Ascending aorta (tissue), 2 donors: ENCODE measurements around the gene SLC1A7. TPM values are rescaled to one million over a fixed set of nuclear protein-coding genes. Genes with fewer than 3 reads are reported as not detected.

Source experiments
- DNase-seq, 2 donors: peaks; one replicate each; pipeline ENCODE4 v3.0.0-alpha.2; 2019; ENCODE audit warnings: low spot score in 2 of 2
- H3K27ac ChIP-seq, 2 donors: fragments of 200-600 bp; sonication (generic); one replicate each; pipeline ENCODE4 v1.5.1; 2016 to 2017; ENCODE audit warnings: mild to moderate bottlenecking in 1 of 2
- H3K27me3 ChIP-seq: fragments of 200-600 bp; sonication (generic); one replicate; pipeline ENCODE4 v1.5.1; 2017
- H3K36me3 ChIP-seq, 2 donors: fragments of 200-600 bp; sonication (generic); one replicate each; pipeline ENCODE4 v1.5.1; 2016
- H3K4me1 ChIP-seq, 2 donors: fragments of 200-600 bp; sonication (generic); one replicate each; pipeline ENCODE4 v1.5.1; 2016 to 2017; ENCODE audit warnings: mild to moderate bottlenecking in 1 of 2
- H3K4me3 ChIP-seq, 2 donors: fragments of 200-600 bp; sonication (generic); one replicate each; pipeline ENCODE4 v1.5.1; 2016 to 2017; ENCODE audit warnings: mild to moderate bottlenecking in 1 of 2
- H3K9me3 ChIP-seq, 2 donors: fragments of 200-600 bp; sonication (generic); one replicate each; pipeline ENCODE4 v1.5.1; 2016
- intact Hi-C: fragments of 100-400 bp; cut with DNase I; formaldehyde crosslinking; loops from one replicate; pipeline ENCODE4 v1.15.1; 2023
- total RNA-seq: library from RNA; depleted of rRNA; stranded (reverse); fragments of >200 nt; gene quantifications from one replicate; pipeline ENCODE4 v1.1.0, GENCODE V29; 2016
- TF ChIP-seq, protein P1 (sequence below), 3 experiments: fragments of 200-600 bp in 2 of 3; fragments of 450-650 bp in 1 of 3; sonication (generic) in 2 of 3; IDR thresholded peaks; one replicate each; pipeline ENCODE4 v1.5.1; 2016 to 2019; ENCODE audit warnings: antibody characterized with exemption in 3 of 3, mild to moderate bottlenecking in 1 of 3, moderate library complexity in 1 of 3

SLC1A7 gene
- total RNA-seq, 1 donor from 2014 or later = not detected

DNA sequence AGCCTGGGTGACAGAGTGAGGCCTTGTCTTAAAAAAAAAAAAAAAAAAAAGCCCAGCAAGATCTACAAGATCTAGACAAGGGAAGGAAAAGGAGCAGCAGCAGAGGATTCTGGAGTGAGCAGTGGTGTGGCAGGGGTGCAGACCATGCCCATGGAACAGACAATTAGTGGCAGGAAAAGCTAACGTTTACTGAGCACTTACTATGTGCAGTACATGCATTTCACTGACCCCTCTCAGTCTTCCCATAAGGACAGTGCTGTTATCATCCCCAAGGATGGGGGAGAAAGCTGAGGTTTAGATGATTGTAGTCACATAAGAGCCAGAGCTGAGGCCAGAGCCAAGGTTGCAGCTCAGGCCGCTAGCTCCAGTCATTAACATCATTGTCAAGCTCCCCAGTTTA, 74.6 kb downstream of the SLC1A7 start:
- TF ChIP-seq, protein P1, sequence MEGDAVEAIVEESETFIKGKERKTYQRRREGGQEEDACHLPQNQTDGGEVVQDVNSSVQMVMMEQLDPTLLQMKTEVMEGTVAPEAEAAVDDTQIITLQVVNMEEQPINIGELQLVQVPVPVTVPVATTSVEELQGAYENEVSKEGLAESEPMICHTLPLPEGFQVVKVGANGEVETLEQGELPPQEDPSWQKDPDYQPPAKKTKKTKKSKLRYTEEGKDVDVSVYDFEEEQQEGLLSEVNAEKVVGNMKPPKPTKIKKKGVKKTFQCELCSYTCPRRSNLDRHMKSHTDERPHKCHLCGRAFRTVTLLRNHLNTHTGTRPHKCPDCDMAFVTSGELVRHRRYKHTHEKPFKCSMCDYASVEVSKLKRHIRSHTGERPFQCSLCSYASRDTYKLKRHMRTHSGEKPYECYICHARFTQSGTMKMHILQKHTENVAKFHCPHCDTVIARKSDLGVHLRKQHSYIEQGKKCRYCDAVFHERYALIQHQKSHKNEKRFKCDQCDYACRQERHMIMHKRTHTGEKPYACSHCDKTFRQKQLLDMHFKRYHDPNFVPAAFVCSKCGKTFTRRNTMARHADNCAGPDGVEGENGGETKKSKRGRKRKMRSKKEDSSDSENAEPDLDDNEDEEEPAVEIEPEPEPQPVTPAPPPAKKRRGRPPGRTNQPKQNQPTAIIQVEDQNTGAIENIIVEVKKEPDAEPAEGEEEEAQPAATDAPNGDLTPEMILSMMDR (IDR thresholded peaks at IDR 0.05) = no peak
- Histone ChIP-seq H3K9me3 (no peaks in the 10 kb centered on the region), H3K4me1 (peaks cover 3% of the 10 kb centered on the region in 2 donors), H3K4me3 (no peak overlapping the region), H3K36me3 (no peaks in the 10 kb centered on the region), H3K27me3 (no peaks in the 10 kb centered on the region), H3K27ac (no peak overlapping the region)
- intact Hi-C loops = no loop called here
- no peak for DNase-seq

DNA sequence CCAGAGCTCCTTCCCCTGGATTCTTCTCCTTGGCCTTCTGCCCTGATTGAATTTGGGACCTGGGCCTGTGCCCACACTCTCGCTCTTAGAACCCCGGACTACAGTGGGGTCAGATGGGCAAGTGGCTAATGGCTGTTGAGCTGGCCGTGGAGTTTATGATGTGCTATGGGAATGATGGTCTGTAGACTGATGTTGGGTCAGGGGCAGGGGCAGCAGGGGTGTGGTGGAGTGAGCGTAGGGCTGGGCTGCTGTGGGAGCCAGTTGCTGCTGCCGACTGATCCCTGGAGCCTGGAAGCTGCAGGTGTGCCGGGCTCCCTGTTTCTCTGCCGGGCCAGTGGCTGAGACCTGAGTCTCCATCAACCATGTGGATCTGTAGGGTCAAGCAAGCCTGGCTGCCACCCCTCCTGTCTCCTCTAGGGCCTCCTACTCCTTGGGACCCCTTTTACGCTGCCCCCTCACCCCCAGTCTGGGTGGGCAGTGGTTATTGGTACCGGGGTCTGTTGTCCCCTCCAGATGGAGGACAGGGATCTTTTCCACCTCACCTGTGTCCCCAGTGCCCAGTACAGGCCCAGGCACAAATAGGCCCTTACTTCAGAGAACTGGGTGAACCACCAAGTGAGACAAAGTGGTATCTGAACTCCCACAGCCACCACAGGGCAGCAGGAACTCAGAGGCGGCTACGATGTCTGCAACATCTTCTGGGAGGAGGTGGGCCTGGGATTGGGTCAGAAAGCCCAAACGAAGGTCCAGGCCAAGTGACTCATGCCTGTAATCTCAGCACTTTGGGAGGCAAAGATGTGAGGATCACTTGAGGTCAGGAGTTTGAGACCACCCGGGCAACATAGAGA, 75.3 kb downstream of the SLC1A7 start:
- H3K36me3 ChIP-seq = no peaks in the 10 kb centered on the region
- H3K9me3 ChIP-seq = no peaks in the 10 kb centered on the region
- peak in 1 of 2 donors; percentile 60 for DNase-seq
- intact Hi-C loops = no loop called here
- no peak overlapping the region for H3K27ac ChIP-seq
- peaks cover 5 to 9% of the 10 kb centered on the region in 2 donors for H3K4me1 ChIP-seq
- TF ChIP-seq, protein P1 (IDR thresholded peaks at IDR 0.05) = no peak
- H3K27me3 ChIP-seq = no peaks in the 10 kb centered on the region
- H3K4me3 ChIP-seq = no peak overlapping the region

DNA sequence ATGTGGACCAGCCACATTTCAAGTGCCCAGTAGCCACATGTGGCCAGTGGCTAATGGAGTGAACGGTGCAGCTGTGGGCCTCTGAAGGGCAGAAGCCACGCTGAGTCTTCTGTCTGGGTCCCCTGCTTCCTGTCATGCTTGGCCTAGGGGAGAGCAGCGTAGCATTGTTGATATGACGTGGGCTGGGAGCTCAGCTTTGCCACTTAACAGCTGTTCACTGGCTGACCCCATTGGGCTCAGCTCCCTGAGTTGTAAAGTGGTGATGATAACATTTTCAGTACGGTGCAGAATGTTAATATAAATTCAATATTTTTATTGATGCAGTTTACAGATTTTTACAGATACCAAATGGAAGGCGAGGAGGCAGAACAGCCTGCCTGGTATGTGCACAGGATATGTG, 76.0 kb downstream of the SLC1A7 start:
- TF ChIP-seq, protein P1 (IDR thresholded peaks at IDR 0.05) = no peak
- DNase-seq = no peak
- Histone ChIP-seq H3K4me1 (peaks cover 5 to 9% of the 10 kb centered on the region in 2 donors), H3K27me3 (no peaks in the 10 kb centered on the region), H3K36me3 (no peaks in the 10 kb centered on the region), H3K9me3 (no peaks in the 10 kb centered on the region), H3K27ac (no peak overlapping the region), H3K4me3 (no peak overlapping the region)
- intact Hi-C loops = no loop called here

DNA sequence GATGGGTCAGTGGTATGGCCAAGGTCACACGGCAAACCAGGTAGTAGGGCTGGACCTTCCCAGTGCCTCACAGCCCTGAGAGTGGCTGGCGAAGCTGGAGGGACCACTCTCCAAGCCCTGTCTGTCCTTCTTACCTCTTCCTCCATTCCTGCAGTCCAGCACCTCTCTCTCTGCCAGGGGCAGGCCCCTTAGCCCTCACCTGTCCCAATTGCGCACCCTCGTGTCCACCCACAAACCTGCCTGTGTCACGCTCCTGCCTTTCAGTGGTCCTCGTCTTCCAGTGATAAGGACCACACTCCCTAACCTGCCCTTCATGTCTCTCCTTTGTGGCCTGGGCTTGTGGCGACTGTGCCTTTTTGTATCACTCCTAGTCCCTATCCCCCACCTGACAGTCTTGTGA, 77.0 kb downstream of the SLC1A7 start:
- Histone ChIP-seq H3K36me3 (no peaks in the 10 kb centered on the region), H3K9me3 (no peaks in the 10 kb centered on the region), H3K27me3 (no peaks in the 10 kb centered on the region), H3K27ac (no peak overlapping the region), H3K4me1 (peaks cover 5 to 11% of the 10 kb centered on the region in 2 donors), H3K4me3 (no peak overlapping the region)
- TF ChIP-seq, protein P1 (IDR thresholded peaks at IDR 0.05) = no peak
- intact Hi-C loops = no loop called here
- DNase-seq = no peak

- Histone ChIP-seq H3K9me3 (no peaks in the 10 kb centered on the region), H3K4me3 (peak overlapping the region in 1 of 2 donors; percentile 93), H3K27ac (peak overlapping the region in 1 of 2 donors; percentile 55), H3K27me3 (no peaks in the 10 kb centered on the region), H3K4me1 (peaks cover 5 to 11% of the 10 kb centered on the region in 2 donors), H3K36me3 (no peaks in the 10 kb centered on the region)
- TF ChIP-seq, protein P1 (IDR thresholded peaks at IDR 0.05) = no peak
- no peak for DNase-seq
- intact Hi-C loops = no loop called here
Observed at GRCh38 chr1:53063744-53064515, 78.5 kb downstream of the SLC1A7 start.
